ENCODE data around the gene TSPAN14. TPM values are rescaled to one million over a fixed set of nuclear protein-coding genes. Genes with fewer than 3 reads are reported as not detected.

The TSPAN14 gene
- total RNA-seq, 4 donors from 2014 or later: 56.1 to 105 (median 83.1) TPM

- TF ChIP-seq, protein P1, sequence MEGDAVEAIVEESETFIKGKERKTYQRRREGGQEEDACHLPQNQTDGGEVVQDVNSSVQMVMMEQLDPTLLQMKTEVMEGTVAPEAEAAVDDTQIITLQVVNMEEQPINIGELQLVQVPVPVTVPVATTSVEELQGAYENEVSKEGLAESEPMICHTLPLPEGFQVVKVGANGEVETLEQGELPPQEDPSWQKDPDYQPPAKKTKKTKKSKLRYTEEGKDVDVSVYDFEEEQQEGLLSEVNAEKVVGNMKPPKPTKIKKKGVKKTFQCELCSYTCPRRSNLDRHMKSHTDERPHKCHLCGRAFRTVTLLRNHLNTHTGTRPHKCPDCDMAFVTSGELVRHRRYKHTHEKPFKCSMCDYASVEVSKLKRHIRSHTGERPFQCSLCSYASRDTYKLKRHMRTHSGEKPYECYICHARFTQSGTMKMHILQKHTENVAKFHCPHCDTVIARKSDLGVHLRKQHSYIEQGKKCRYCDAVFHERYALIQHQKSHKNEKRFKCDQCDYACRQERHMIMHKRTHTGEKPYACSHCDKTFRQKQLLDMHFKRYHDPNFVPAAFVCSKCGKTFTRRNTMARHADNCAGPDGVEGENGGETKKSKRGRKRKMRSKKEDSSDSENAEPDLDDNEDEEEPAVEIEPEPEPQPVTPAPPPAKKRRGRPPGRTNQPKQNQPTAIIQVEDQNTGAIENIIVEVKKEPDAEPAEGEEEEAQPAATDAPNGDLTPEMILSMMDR (IDR thresholded peaks at IDR 0.05; ENCODE audit: low read depth): no peak
Observed at GRCh38 chr10:80523773-80524172, 69.7 kb downstream of the TSPAN14 start.

DNA sequence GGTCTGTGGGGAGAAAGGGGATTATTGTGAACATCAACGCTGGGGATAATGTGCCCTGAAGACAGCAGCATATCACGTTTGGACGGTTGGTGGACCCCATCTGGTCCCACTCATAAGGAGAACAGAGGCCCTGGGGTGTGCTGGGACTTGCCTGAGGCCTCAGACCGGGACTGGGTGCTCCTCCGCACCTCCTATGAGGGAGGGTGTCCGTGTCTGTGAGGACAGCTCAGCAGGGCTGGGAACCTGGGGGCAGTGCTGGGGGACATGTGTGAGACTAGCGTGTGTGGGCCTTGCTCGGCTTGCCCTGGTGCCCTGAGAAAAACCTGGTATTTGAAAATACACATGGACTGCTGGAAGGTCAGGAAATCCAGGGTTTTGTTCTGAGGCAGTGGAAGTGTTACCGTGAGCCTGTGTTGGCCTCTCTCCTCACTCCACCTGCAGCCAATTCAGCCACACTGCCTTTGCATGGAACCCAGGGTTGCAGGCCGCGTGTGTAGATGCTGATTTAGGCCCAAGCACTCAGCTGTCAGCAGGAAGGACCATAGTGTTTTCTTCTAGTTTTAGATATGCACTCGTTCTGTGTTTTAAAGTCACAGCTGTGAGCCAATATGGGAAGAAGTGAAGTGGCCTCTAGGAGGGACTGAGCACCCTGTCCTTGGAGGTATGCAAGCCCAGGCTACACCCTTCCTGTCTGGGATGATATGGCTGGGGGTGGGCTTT, 70.2 kb downstream of the TSPAN14 start:
- TF ChIP-seq, protein P1 (IDR thresholded peaks at IDR 0.05; ENCODE audit: low read depth): no peak

DNA sequence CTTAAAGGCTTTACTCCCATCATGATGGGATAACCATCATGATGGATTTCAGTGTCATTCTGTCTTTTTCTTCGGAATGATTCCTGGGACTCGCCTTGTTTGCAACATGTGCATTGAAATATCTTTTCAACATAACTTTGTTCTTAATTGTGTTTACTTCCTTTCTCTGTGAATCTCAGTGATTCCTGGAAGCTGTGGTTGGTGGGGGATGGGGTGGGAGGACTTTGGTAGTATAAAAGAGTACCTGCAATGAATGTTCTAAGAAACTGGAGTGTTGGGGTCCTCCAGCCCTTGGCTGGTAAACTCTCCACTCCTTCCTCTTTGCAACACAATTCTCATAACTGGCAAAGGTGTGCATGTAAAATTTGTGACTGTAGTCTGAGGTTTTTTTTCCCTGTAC, 72.1 kb downstream of the TSPAN14 start:
- TF ChIP-seq, protein P1 (IDR thresholded peaks at IDR 0.05; ENCODE audit: low read depth): no peak

DNA sequence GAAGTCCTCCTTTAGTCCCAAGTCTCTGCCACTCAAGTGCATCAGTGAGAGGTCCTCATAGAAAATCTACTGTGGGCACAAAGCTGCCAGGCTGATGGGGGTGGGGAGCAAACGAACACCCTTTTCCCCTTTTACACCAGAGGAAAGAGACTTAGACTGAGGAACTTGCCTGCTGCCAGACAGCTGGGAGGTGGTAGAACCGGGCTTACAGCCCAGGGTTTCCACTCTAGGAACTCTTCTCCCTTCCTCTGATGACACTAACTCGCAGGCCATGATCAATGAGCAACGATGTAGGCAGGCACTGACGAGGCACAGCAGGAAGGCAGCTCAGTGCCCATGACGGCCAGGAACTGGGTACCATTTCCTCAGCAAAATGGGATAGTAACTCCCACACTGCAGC, 72.6 kb downstream of the TSPAN14 start:
- TF ChIP-seq, protein P1 (IDR thresholded peaks at IDR 0.05; ENCODE audit: low read depth): no peak

DNA sequence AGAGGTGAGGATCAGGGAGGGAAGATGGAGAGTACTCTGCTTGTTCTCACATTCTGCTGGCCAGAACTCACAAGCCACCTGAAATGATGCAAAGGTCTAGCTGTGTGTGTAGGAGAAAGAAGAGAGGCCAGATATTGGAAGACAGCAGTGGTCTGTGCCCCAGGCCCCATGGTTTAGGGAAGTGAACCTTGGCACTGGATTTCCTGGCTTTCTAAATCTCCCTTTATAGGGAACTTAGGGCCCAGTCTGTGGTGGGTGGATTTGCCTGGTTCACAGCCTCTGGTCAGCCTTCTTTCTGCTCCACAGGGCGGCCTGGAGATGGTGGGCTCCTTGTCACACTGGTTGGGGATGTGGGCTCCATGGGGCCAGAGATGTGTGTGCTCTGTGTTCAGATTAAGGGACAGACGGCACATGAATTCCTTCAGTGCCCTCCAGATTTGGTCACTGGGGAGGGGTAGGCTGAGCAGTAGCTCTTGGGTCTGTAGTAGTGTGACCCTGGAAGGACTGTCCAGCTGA, 74.1 kb downstream of the TSPAN14 start:
- TF ChIP-seq, protein P1 (IDR thresholded peaks at IDR 0.05; ENCODE audit: low read depth): no peak

- TF ChIP-seq, protein P1 (IDR thresholded peaks at IDR 0.05; ENCODE audit: low read depth): no peak
Observed at GRCh38 chr10:80528901-80529300, 74.8 kb downstream of the TSPAN14 start.

- TF ChIP-seq, protein P1 (IDR thresholded peaks at IDR 0.05; ENCODE audit: low read depth): no peak
Observed at GRCh38 chr10:80529604-80530003, 75.5 kb downstream of the TSPAN14 start.

Measured in subcutaneous adipose tissue (tissue), 4 donors.